ENCODE data around the gene IFITM5. TPM values are rescaled to one million over a fixed set of nuclear protein-coding genes. Genes with fewer than 3 reads are reported as not detected.
"Not testable (repeated sequence)": the region's sequence is repeated elsewhere in the genome, so short reads cannot be mapped to it uniquely, and the experiment has no call there.

IFITM5 gene
- total and polyA plus RNA-seq, 2 experiments from 2014 or later = not detected

DNA sequence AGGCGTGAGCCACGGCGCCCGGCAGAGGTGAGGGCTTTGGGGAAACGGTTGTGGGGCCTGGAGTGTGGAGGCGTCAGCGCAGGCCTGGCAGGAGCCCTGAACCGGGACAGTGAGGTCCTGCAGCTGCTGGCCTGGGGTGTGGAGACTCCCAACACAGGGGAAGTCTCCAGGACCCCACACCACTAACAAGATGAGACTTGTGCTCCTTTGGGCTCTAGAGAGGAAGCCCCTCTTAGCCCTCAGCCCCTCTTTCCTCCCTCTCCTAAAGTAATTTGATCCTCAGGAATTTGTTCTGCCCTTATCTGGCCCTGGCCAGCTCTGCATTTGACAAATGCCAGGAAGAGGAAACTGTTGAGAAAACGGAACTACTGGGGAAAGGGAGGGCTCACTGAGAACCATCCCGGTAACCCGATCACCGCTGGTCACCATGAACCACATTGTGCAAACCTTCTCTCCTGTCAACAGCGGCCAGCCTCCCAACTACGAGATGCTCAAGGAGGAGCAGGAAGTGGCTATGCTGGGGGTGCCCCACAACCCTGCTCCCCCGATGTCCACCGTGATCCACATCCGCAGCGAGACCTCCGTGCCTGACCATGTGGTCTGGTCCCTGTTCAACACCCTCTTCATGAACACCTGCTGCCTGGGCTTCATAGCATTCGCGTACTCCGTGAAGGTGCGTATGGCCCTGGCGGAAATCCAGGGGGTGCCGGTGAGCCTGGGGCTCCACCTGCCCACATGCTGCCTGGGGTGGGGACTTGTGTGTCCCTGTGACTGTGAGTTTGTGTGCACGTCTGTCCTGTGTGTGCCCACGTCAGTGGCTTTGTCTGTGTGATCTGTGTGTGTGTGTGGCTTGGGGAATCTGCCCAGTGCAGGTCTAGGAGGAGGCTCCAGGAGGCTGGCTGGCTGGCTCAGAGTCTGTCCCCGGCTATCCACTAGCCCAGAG, 8.7 kb upstream of the IFITM5 start, which contains the start of gene IFITM2:
Gene IFITM2 (plus strand): TSS at position 51 of the 943 bp plus-strand sequence. CDS start 377 bp downstream, at position 428.
- 16% methylated on average over 19 of the region's 28 CpGs for WGBS (ENCODE audit: low lambda C conversion rate, missing lambda C conversion rate)
- H3K9me3 ChIP-seq (ENCODE audit: low read depth); H2AFZ ChIP-seq; H3K9me2 ChIP-seq (replicated peaks; ENCODE audit: insufficient read depth); H3K27me3 ChIP-seq; H3K79me2 ChIP-seq; H3K36me3 ChIP-seq (replicated peaks; ENCODE audit: insufficient read depth, low read depth); H3K4me3 ChIP-seq; H4K20me1 ChIP-seq (ENCODE audit: insufficient read depth, poor library complexity, severe bottlenecking): not testable (repeated sequence)
- peak; percentile 74 for DNase-seq (ENCODE audit: low spot score)
- H3K4me2 ChIP-seq = peak within 1 kb of the TSS; percentile 79
- H3K4me1 ChIP-seq (ENCODE audit: insufficient read depth) = peaks cover 25% of the 10 kb centered on the region
- H3K27ac ChIP-seq = peak within 1 kb of the TSS; percentile 82

DNA sequence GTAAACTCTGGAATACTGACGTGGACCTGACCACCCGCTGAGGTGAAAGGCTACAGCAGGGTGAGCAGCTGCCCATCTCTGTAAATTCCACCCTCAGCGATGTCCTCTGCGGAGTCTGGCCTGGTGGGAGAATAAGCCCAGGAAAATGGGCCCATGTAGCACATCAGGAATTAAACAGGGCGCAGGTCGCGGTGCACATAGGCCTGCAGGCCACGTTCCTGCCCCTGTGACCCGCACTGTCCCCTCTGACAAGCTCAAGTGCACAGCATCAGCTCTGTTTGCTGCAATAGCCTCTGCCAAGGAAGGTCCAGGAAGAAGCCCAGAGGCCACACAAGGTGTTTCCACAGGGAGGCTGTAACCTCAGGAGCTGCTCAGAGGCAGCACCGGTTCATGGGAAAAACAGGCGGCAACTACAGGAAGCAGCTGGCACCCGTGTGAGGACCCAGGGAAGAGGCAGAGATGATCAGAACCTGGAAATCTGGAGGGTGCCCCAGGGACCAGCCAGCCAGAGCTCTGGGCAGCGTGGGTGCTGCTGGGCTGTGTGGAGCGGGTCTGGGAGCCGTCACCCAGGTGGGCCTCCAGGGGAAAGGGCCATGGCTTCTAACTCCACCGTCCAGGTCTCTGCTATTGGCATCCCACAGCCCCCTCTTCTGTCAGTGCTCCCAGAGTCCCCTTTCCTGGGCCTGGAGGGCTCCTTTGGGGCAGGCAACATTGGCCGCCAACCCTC, 7.5 kb upstream of the IFITM5 start:
- Histone ChIP-seq H3K79me2 (peaks cover 8% of the 10 kb centered on the region), H2AFZ (no peak overlapping the region), H3K4me3 (no peak overlapping the region), H3K4me1 (ENCODE audit: insufficient read depth) (peaks cover 13% of the 10 kb centered on the region), H4K20me1 (ENCODE audit: insufficient read depth, poor library complexity, severe bottlenecking) (no peaks in the 10 kb centered on the region), H3K9me2 (replicated peaks; ENCODE audit: insufficient read depth) (no peaks in the 10 kb centered on the region), H3K9me3 (ENCODE audit: low read depth) (no peaks in the 10 kb centered on the region), H3K36me3 (replicated peaks; ENCODE audit: insufficient read depth, low read depth) (no peaks in the 10 kb centered on the region), H3K27ac (peak overlapping the region; percentile 82), H3K4me2 (no peak overlapping the region), H3K27me3 (no peaks in the 10 kb centered on the region)
- 89% methylated on average over 17 of the region's 17 CpGs for WGBS (ENCODE audit: low lambda C conversion rate, missing lambda C conversion rate)
- DNase-seq (ENCODE audit: low spot score) = no peak
- TF ChIP-seq, protein P1, sequence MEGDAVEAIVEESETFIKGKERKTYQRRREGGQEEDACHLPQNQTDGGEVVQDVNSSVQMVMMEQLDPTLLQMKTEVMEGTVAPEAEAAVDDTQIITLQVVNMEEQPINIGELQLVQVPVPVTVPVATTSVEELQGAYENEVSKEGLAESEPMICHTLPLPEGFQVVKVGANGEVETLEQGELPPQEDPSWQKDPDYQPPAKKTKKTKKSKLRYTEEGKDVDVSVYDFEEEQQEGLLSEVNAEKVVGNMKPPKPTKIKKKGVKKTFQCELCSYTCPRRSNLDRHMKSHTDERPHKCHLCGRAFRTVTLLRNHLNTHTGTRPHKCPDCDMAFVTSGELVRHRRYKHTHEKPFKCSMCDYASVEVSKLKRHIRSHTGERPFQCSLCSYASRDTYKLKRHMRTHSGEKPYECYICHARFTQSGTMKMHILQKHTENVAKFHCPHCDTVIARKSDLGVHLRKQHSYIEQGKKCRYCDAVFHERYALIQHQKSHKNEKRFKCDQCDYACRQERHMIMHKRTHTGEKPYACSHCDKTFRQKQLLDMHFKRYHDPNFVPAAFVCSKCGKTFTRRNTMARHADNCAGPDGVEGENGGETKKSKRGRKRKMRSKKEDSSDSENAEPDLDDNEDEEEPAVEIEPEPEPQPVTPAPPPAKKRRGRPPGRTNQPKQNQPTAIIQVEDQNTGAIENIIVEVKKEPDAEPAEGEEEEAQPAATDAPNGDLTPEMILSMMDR (IDR thresholded peaks at IDR 0.05; ENCODE audit: poor library complexity) = no peak
- no peak for TF ChIP-seq EZH2phosphoT487 (IDR thresholded peaks at IDR 0.05; ENCODE audit: low read depth, severe bottlenecking, unreplicated experiment)
- no peak for TF ChIP-seq EZH2 (IDR thresholded peaks at IDR 0.05; ENCODE audit: borderline replicate concordance)

DNA sequence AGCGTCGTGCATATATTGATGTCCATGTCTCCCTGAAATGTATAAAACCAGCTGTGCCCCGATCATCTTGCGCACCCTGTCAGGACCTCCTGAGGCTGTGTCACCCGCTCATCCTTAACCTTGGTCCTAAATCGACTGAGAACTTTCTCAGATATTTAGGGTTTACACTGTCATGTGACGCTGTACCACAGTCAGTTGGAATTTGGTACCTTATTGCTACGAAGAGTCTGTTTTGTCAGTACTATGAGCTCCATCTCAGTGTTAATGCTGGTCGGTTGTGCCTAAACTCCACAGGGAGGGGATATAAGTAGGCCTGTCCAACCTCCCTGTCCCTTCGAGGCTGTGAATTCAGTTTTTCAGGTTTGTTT, 6.5 kb upstream of the IFITM5 start:
- Histone ChIP-seq H3K27me3 (no peaks in the 10 kb centered on the region), H3K4me2 (no peak overlapping the region), H4K20me1 (ENCODE audit: insufficient read depth, poor library complexity, severe bottlenecking) (no peaks in the 10 kb centered on the region), H2AFZ (no peak overlapping the region), H3K4me1 (ENCODE audit: insufficient read depth) (peaks cover 12% of the 10 kb centered on the region), H3K9me3 (ENCODE audit: low read depth) (no peaks in the 10 kb centered on the region), H3K36me3 (replicated peaks; ENCODE audit: insufficient read depth, low read depth) (no peaks in the 10 kb centered on the region), H3K27ac (no peak overlapping the region), H3K79me2 (peaks cover 8% of the 10 kb centered on the region), H3K4me3 (no peak overlapping the region), H3K9me2 (replicated peaks; ENCODE audit: insufficient read depth) (no peaks in the 10 kb centered on the region)
- 80% methylated on average over 10 of the region's 10 CpGs for WGBS (ENCODE audit: low lambda C conversion rate, missing lambda C conversion rate)
- TF ChIP-seq EZH2 (IDR thresholded peaks at IDR 0.05; ENCODE audit: borderline replicate concordance) = no peak
- TF ChIP-seq, protein P1 (IDR thresholded peaks at IDR 0.05; ENCODE audit: poor library complexity) = no peak
- TF ChIP-seq EZH2phosphoT487 (IDR thresholded peaks at IDR 0.05; ENCODE audit: low read depth, severe bottlenecking, unreplicated experiment) = no peak
- DNase-seq (ENCODE audit: low spot score) = no peak
